SK-N-SH treated with all-trans-retinoic acid at 6 μM for 48 hours (cell line): Measurements from ENCODE around the gene GZMA.
A peak's percentile ranks its signal among the peaks of the same experiment; 100 is the strongest.

Experiments used
- ATAC-seq: fragments of 200-7000 bp; cut with Tn5 transposase; 3 replicates; pipeline ENCODE4 v1.9.1; 2020; ENCODE audit warnings: mild to moderate bottlenecking, moderate library complexity
- ARNTL ChIP-seq: fragments of 450-650 bp; formaldehyde crosslinking; IDR thresholded peaks from 2 replicates; pipeline ENCODE4 v1.5.0; 2020; ENCODE audit warnings: low read depth, mild to moderate bottlenecking, moderate library complexity, borderline replicate concordance
- BACH2 ChIP-seq: fragments of 250-450 bp; sonication (Bioruptor Pico); IDR thresholded peaks from 2 replicates; pipeline ENCODE4 v1.9.0; 2021; ENCODE audit warnings: mild to moderate bottlenecking, borderline replicate concordance
- CSDC2 ChIP-seq: fragments of 250-450 bp; sonication (Bioruptor Pico); IDR thresholded peaks from 2 replicates; pipeline ENCODE4 v1.5.0; 2020; ENCODE audit warnings: mild to moderate bottlenecking, moderate library complexity
- GLIS3 ChIP-seq: fragments of 250-450 bp; sonication (Bioruptor Pico); IDR thresholded peaks from 2 replicates; pipeline ENCODE4 v1.5.0; 2020; ENCODE audit warnings: mild to moderate bottlenecking, moderate library complexity
- ISL1 ChIP-seq: fragments of 250-450 bp; sonication (Bioruptor Pico); IDR thresholded peaks from 2 replicates; pipeline ENCODE4 v2.1.2; 2022; ENCODE audit warnings: mild to moderate bottlenecking, moderate library complexity
- OSR1 ChIP-seq: fragments of 250-450 bp; sonication (Bioruptor Pico); IDR thresholded peaks from 2 replicates; pipeline ENCODE4 v1.8.0; 2022; ENCODE audit warnings: moderate library complexity, mild to moderate bottlenecking, inconsistent platforms
- PPARA ChIP-seq: fragments of 250-450 bp; sonication (Bioruptor Pico); IDR thresholded peaks from 2 replicates; pipeline ENCODE4 v1.5.0; 2020; ENCODE audit warnings: mild to moderate bottlenecking, borderline replicate concordance
- RARB ChIP-seq: fragments of 250-450 bp; sonication (Bioruptor Pico); IDR thresholded peaks from 2 replicates; pipeline ENCODE4 v1.8.0; 2021; ENCODE audit warnings: mild to moderate bottlenecking, moderate library complexity
- SNAI2 ChIP-seq: fragments of 250-450 bp; sonication (Bioruptor Pico); IDR thresholded peaks from 2 replicates; pipeline ENCODE4 v1.5.0; 2020; ENCODE audit warnings: mild to moderate bottlenecking, moderate library complexity
- TCF4 ChIP-seq: fragments of 250-450 bp; sonication (Bioruptor Pico); IDR thresholded peaks from 2 replicates; pipeline ENCODE4 v1.8.0; 2021; ENCODE audit warnings: mild to moderate bottlenecking, moderate library complexity, borderline replicate concordance
- TOX ChIP-seq: fragments of 250-450 bp; sonication (Bioruptor Pico); IDR thresholded peaks from 2 replicates; pipeline ENCODE4 v1.8.0; 2021; ENCODE audit warnings: mild to moderate bottlenecking, moderate library complexity, borderline replicate concordance
- ZC3H10 ChIP-seq: fragments of 250-450 bp; sonication (Bioruptor Pico); IDR thresholded peaks from 2 replicates; pipeline ENCODE4 v1.5.1; 2021; ENCODE audit warnings: mild to moderate bottlenecking, moderate library complexity
- ZFP30 ChIP-seq: fragments of 450-650 bp; formaldehyde crosslinking; IDR thresholded peaks from 2 replicates; pipeline ENCODE4 v1.5.0; 2022; ENCODE audit warnings: mild to moderate bottlenecking, moderate library complexity
- ZNF8 ChIP-seq: fragments of 450-650 bp; formaldehyde crosslinking; IDR thresholded peaks from 2 replicates; pipeline ENCODE4 v1.5.0; 2020; ENCODE audit warnings: mild to moderate bottlenecking, moderate library complexity
- TF ChIP-seq, protein P1 (sequence below): fragments of 250-450 bp; sonication (Bioruptor Pico); IDR thresholded peaks from 2 replicates; pipeline ENCODE4 v1.8.0; 2020; ENCODE audit warnings: mild to moderate bottlenecking, moderate library complexity, borderline replicate concordance
- TF ChIP-seq, protein P2 (sequence below): fragments of 250-450 bp; sonication (Bioruptor Pico); IDR thresholded peaks from 2 replicates; pipeline ENCODE4 v1.5.1; 2020; ENCODE audit warnings: low read depth, mild to moderate bottlenecking, moderate library complexity
- TF ChIP-seq, protein P3 (sequence below): fragments of 250-450 bp; sonication (Bioruptor Pico); IDR thresholded peaks from 2 replicates; pipeline ENCODE4 v1.8.0; 2021; ENCODE audit warnings: low read depth, mild to moderate bottlenecking, moderate library complexity, borderline replicate concordance
- TF ChIP-seq, protein P4 (sequence below): fragments of 250-450 bp; sonication (Bioruptor Pico); IDR thresholded peaks from 2 replicates; pipeline ENCODE4 v1.5.0; 2020; ENCODE audit warnings: mild to moderate bottlenecking, moderate library complexity
- TF ChIP-seq, protein P5 (sequence below): fragments of 250-450 bp; sonication (Bioruptor Pico); IDR thresholded peaks from 2 replicates; pipeline ENCODE4 v1.5.1; 2021; ENCODE audit warnings: mild to moderate bottlenecking, moderate library complexity

GZMA gene

DNA sequence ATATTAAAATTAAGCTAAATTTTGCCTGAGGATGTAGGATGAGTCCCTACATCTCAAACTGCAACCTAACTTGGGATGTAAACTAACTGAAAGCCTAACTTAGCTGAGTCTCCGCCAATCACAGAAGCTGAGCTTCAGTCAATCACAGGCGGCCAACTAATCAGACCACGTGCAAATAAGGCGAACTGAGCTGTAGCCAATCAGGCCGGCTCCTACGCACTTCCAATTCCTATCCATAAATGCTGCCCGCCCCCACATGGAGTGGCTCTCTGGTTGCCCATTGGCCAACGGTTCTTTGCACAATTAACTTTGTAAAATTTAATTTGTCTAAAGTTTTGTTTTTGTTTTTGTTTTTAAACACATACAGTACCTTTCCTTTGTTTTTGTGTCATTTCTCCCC is 43.6 kb downstream of the GZMA start (continued):
- TF ChIP-seq, protein P1, sequence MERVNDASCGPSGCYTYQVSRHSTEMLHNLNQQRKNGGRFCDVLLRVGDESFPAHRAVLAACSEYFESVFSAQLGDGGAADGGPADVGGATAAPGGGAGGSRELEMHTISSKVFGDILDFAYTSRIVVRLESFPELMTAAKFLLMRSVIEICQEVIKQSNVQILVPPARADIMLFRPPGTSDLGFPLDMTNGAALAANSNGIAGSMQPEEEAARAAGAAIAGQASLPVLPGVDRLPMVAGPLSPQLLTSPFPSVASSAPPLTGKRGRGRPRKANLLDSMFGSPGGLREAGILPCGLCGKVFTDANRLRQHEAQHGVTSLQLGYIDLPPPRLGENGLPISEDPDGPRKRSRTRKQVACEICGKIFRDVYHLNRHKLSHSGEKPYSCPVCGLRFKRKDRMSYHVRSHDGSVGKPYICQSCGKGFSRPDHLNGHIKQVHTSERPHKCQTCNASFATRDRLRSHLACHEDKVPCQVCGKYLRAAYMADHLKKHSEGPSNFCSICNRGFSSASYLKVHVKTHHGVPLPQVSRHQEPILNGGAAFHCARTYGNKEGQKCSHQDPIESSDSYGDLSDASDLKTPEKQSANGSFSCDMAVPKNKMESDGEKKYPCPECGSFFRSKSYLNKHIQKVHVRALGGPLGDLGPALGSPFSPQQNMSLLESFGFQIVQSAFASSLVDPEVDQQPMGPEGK: no peak
- no peak for TF ChIP-seq RARB (CRISPR knock-in tag)
- TF ChIP-seq, protein P2, sequence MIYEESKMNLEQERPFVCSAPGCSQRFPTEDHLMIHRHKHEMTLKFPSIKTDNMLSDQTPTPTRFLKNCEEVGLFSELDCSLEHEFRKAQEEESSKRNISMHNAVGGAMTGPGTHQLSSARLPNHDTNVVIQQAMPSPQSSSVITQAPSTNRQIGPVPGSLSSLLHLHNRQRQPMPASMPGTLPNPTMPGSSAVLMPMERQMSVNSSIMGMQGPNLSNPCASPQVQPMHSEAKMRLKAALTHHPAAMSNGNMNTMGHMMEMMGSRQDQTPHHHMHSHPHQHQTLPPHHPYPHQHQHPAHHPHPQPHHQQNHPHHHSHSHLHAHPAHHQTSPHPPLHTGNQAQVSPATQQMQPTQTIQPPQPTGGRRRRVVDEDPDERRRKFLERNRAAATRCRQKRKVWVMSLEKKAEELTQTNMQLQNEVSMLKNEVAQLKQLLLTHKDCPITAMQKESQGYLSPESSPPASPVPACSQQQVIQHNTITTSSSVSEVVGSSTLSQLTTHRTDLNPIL: no peak

DNA sequence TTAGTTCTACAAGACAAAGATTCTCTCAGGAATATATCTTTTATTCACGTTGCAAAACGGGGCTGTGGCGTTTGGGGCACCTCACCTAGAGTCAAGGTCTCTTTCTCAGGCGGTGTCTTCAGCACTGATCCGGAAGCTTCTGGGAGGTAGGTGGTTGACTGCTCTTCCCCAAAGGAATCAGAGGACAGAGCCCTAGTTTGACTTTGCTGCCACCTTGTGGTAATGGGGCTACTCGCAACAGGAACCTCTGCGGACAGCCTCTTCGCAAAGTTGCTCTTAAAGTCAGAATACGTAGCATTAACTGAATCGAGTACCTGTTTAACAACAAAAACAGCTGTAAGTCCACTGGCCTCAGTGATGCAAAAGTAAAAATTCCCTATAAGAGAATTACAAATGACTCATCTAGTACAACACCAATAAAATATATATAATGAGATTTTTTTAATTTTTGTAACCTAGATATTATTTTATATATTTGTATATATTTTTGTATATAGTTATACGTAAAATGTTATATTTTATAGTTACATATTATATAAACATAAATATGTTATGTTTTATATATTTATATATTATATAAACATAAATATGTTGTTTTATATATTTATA is 44.2 kb downstream of the GZMA start:
- ATAC-seq: peak; percentile 98
- TF ChIP-seq, protein P3, sequence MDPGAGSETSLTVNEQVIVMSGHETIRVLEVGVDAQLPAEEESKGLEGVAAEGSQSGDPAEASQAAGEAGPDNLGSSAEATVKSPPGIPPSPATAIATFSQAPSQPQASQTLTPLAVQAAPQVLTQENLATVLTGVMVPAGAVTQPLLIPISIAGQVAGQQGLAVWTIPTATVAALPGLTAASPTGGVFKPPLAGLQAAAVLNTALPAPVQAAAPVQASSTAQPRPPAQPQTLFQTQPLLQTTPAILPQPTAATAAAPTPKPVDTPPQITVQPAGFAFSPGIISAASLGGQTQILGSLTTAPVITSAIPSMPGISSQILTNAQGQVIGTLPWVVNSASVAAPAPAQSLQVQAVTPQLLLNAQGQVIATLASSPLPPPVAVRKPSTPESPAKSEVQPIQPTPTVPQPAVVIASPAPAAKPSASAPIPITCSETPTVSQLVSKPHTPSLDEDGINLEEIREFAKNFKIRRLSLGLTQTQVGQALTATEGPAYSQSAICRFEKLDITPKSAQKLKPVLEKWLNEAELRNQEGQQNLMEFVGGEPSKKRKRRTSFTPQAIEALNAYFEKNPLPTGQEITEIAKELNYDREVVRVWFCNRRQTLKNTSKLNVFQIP (CRISPR knock-in tag): no peak
- no peak for TF ChIP-seq ARNTL (CRISPR knock-in tag)
- TF ChIP-seq, all 23 proteins: peak for 0

DNA sequence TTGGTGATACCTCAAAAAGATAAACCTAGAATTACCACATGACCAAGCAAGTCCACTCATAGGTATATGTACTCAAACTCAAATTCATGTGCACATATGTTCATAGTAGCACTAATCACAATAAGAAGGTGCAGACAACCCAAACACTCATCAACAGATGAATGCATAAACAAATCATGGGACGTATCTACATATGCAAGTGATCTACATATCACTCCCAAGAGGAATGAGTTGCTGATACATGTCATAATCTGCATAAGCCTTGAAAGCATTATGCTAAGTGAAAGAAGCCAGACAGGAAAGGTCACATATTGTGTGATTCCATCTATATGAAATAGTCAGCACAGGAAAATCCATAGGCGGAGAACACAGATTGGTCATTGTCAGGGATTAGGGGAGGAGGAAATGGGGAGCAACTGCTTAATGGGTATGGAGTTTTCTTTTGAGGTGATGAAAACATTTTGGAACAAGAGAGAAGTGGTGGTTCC is 46.9 kb downstream of the GZMA start:
- no peak for ATAC-seq
- TF ChIP-seq, protein P1: no peak
- TF ChIP-seq PPARA (CRISPR knock-in tag) (no peak), ISL1 (no peak), CSDC2 (CRISPR knock-in tag) (no peak), RARB (CRISPR knock-in tag) (no peak), TOX (CRISPR knock-in tag) (no peak), ZFP30 (CRISPR knock-in tag) (no peak), BACH2 (CRISPR knock-in tag) (no peak), SNAI2 (no peak)

DNA sequence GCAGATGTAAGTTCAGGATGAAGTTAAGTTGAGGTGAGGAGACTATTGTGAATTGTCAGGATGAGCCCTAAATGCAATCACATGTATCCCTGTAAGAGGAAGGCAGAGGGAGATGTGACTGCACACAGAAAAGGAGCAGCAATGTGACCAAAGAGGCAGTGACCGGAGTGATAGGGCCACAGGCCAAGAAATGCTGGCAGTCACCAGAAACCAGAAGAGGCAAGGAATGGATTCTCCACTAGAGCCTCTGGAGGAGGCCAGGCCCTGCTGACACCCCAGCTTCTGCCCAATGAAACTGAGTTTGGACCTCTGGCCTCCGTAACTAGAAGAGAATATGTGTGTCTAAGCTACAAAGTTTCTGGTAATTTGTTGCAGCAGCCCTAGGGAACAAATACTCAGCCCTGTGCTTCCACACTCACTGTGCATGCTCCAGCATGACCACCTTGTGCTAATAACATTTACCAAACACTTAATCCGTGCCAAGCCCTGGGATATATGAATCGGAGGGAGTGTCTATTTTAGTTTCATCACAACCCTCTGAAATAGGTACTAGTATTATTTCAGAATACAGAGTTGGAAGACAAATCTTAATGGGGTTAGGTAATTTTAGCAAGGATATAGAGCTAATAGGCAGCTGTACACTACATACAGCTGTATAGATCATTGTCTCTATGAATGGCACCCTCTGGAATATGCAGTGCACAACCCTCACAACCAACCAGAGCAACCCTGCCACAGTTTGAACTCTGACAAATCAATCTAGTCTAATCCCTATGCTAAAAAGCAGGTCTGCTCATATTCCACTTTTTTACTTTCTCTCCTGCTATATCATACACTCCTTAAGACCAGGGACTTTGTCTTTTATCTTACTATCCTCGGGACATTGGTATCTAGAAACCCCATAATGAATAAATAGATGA is 49.7 kb downstream of the GZMA start:
- ATAC-seq: no peak
- TF ChIP-seq ZNF8: no peak
- TF ChIP-seq TCF4: no peak
- TF ChIP-seq, protein P4, sequence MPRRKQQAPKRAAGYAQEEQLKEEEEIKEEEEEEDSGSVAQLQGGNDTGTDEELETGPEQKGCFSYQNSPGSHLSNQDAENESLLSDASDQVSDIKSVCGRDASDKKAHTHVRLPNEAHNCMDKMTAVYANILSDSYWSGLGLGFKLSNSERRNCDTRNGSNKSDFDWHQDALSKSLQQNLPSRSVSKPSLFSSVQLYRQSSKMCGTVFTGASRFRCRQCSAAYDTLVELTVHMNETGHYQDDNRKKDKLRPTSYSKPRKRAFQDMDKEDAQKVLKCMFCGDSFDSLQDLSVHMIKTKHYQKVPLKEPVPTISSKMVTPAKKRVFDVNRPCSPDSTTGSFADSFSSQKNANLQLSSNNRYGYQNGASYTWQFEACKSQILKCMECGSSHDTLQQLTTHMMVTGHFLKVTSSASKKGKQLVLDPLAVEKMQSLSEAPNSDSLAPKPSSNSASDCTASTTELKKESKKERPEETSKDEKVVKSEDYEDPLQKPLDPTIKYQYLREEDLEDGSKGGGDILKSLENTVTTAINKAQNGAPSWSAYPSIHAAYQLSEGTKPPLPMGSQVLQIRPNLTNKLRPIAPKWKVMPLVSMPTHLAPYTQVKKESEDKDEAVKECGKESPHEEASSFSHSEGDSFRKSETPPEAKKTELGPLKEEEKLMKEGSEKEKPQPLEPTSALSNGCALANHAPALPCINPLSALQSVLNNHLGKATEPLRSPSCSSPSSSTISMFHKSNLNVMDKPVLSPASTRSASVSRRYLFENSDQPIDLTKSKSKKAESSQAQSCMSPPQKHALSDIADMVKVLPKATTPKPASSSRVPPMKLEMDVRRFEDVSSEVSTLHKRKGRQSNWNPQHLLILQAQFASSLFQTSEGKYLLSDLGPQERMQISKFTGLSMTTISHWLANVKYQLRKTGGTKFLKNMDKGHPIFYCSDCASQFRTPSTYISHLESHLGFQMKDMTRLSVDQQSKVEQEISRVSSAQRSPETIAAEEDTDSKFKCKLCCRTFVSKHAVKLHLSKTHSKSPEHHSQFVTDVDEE (CRISPR knock-in tag): no peak
- TF ChIP-seq, protein P5, sequence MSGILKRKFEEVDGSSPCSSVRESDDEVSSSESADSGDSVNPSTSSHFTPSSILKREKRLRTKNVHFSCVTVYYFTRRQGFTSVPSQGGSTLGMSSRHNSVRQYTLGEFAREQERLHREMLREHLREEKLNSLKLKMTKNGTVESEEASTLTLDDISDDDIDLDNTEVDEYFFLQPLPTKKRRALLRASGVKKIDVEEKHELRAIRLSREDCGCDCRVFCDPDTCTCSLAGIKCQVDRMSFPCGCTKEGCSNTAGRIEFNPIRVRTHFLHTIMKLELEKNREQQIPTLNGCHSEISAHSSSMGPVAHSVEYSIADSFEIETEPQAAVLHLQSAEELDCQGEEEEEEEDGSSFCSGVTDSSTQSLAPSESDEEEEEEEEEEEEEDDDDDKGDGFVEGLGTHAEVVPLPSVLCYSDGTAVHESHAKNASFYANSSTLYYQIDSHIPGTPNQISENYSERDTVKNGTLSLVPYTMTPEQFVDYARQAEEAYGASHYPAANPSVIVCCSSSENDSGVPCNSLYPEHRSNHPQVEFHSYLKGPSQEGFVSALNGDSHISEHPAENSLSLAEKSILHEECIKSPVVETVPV (CRISPR knock-in tag): no peak
- TF ChIP-seq CSDC2 (CRISPR knock-in tag): no peak
- TF ChIP-seq ZC3H10 (CRISPR knock-in tag): no peak
- TF ChIP-seq RARB (CRISPR knock-in tag): no peak
- no peak for TF ChIP-seq OSR1 (CRISPR knock-in tag)
- TF ChIP-seq GLIS3: no peak
- TF ChIP-seq, protein P3 (CRISPR knock-in tag): no peak
- TF ChIP-seq ISL1: no peak
- no peak for TF ChIP-seq TOX (CRISPR knock-in tag)
